Measurements from ENCODE around the gene SMIM38.

The SMIM38 gene

DNA sequence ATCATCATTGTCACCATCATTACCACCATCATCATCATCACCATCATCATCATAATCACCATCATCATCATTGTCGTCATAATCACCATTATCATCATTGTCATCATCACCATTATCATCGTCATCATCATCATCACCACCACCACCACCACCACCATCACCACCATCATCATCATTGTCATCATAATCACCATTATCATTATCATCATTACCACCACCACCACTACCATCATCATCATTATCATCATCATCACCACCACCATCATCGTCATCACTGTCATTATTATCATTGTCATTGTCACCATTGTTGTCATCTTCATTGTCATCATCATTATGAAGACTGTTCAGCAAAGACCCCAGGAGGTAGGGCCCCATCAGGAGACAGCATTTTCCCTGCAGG is 33.3 kb downstream of the SMIM38 start:
- Mint-ChIP-seq H3K4me1 (ENCODE audit: low read depth) (no peaks in the 10 kb centered on the region), H3K4me3 (no peak overlapping the region), H3K36me3 (ENCODE audit: low read depth) (no peaks in the 10 kb centered on the region), H3K27me3 (no peaks in the 10 kb centered on the region), H3K9me3 (peaks cover 9% of the 10 kb centered on the region), H3K27ac (no peak overlapping the region)

DNA sequence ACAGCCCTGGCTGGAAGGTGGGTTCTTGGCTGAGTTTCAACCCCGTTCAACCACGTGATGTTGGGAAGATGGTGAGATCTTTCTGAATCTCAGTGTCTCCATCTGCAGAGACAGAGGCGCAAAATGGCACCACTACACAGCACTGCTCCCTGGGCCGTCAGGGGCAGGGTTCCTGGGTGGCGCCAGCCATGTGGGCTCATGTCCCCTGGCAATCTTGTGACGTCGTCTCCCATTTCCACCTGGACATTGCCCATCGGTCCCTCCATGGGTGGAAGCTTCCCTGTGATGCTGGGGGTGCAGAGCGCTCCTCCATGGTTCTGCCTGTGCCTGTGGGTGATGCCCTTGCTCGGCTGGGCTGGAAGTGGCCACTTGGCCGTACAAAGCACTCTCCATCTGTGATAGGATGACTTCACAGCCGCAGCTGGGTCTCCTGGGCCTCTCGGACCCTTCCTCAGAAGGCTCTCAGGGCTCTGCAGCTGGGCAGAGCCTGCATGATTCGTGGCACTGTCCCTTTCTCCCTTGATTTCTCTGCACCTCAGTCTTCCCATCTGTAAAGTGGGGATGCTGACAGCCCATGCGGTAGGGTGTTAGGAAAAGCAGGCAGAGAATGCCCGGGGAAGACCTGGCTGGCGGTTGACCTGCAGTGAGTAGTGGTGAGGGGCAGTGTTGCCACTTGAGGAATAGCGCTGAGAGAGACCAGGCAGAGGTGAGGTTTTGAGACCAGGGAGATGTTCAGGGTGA is 35.2 kb downstream of the SMIM38 start:
- peaks cover 18% of the 10 kb centered on the region for H3K9me3 Mint-ChIP-seq
- H3K36me3 Mint-ChIP-seq (ENCODE audit: low read depth): no peaks in the 10 kb centered on the region
- H3K27ac Mint-ChIP-seq: no peak overlapping the region
- no peak overlapping the region for H3K4me3 Mint-ChIP-seq
- H3K4me1 Mint-ChIP-seq (ENCODE audit: low read depth): no peaks in the 10 kb centered on the region
- H3K27me3 Mint-ChIP-seq: no peaks in the 10 kb centered on the region

DNA sequence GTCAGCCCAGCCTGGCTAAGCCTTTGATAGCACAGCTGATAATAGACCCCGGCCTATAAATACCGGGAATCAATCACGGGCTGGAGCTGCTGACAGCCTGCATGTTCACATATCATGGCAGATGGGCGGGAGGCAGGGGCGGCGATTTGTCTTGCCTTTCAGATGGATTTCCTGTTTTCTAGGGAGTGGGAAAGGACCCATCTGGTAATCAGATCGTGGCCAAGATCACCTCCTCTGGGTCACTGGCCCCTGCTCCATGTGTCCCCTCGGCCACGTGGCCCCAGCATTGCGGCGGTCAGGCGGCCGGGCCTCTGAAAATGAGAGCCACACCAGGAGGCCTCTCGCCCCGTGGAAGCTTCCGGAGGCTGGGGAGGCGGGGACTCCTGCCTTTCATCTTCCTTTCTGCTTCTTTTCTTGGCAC is 36.6 kb downstream of the SMIM38 start:
- Mint-ChIP-seq H3K27me3 (no peaks in the 10 kb centered on the region), H3K4me3 (no peak overlapping the region), H3K9me3 (peaks cover 18% of the 10 kb centered on the region), H3K36me3 (ENCODE audit: low read depth) (no peaks in the 10 kb centered on the region), H3K4me1 (ENCODE audit: low read depth) (no peaks in the 10 kb centered on the region), H3K27ac (no peak overlapping the region)

DNA sequence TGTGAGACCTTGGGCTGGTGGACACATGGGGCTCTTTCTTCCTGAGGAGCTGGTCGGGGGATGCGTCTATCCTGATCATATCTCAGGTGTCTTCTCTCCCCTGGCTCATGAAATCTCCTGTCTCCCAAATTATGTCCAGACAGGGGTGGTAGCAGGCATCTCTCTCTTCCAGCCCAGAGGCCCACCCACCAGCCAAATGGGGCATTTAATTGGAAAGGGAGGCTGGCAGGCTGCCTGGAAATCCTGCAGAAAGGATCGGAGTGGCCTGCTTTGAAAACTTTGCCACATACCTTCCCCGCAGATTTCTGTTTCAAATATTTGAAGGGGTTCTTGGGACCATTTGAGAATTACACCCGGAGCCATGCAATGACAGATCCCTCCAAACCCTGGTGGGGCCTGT is 37.4 kb downstream of the SMIM38 start:
- peaks cover 18% of the 10 kb centered on the region for H3K9me3 Mint-ChIP-seq
- H3K4me1 Mint-ChIP-seq (ENCODE audit: low read depth): no peaks in the 10 kb centered on the region
- H3K36me3 Mint-ChIP-seq (ENCODE audit: low read depth): no peaks in the 10 kb centered on the region
- H3K27me3 Mint-ChIP-seq: no peaks in the 10 kb centered on the region
- H3K27ac Mint-ChIP-seq: no peak overlapping the region
- no peak overlapping the region for H3K4me3 Mint-ChIP-seq

DNA sequence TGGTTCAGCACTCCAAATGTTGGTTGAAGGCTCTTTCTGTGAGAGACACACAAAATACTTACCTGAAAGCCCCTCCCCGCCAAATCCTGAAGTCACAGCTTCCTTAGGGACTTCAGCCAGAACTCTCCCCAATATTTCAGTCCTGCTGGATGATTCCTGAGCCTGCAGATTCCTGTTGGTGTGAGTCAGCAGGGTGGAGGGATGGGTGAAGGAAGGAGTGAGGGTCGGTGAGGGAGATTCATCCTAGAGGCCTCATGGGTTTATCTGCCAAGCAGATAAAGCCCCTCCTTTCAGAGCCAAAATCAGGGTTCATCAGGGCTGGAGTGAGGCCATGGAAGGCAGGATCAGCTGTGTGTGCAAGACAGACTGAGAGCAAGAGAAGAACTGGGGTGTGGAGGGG is 37.9 kb downstream of the SMIM38 start:
- Mint-ChIP-seq H3K27me3 (peaks cover 1% of the 10 kb centered on the region), H3K9me3 (peaks cover 18% of the 10 kb centered on the region)

DNA sequence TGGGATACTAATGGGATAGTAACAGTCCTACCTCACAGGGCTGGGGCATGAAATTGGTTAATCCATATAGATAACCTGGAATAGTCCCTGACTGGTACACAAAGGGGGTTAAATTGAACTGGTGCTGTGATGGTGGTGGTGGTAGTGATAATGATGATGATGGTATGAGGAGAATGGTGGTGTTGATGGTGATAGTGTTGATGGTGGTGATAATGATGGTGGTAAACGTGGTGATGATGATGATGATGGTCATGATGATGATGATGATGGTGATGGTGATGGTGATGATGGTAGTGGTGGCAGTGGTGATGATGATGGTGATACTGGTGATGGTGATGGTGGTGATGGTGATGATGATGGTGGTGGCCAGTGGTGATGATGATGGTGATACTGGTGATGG is 38.7 kb downstream of the SMIM38 start:
- Mint-ChIP-seq H3K27me3 (peaks cover 5% of the 10 kb centered on the region), H3K4me1 (ENCODE audit: low read depth) (no peaks in the 10 kb centered on the region), H3K36me3 (ENCODE audit: low read depth) (no peaks in the 10 kb centered on the region), H3K4me3 (no peak overlapping the region), H3K27ac (no peak overlapping the region), H3K9me3 (peaks cover 12% of the 10 kb centered on the region)

More for the DNA sequence above, 37.9 kb downstream of the SMIM38 start:
- H3K4me3 Mint-ChIP-seq: no peak overlapping the region
- H3K36me3 Mint-ChIP-seq (ENCODE audit: low read depth): no peaks in the 10 kb centered on the region
- H3K4me1 Mint-ChIP-seq (ENCODE audit: low read depth): no peaks in the 10 kb centered on the region
- H3K27ac Mint-ChIP-seq: no peak overlapping the region

DNA sequence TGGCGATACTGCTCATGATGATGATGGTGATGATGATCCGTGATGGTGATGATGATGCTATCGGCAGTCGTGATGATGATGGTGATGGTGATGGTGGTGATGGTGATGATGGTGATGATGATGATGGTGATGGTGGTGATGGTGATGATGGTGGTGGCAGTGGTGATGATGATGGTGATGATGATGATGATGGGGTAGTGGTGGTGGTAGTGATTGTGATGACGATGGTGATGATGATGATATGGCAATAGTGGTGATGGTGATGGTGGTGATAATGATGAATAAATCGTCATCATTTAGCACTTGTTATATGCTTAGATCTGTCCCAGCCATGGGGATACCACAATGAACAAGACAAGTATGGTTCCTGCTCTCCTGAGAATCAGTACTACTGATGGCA is 39.2 kb downstream of the SMIM38 start:
- Mint-ChIP-seq H3K27me3 (peaks cover 5% of the 10 kb centered on the region), H3K4me1 (ENCODE audit: low read depth) (no peaks in the 10 kb centered on the region), H3K36me3 (ENCODE audit: low read depth) (no peaks in the 10 kb centered on the region), H3K27ac (no peak overlapping the region), H3K4me3 (no peak overlapping the region), H3K9me3 (peaks cover 9% of the 10 kb centered on the region)

DNA sequence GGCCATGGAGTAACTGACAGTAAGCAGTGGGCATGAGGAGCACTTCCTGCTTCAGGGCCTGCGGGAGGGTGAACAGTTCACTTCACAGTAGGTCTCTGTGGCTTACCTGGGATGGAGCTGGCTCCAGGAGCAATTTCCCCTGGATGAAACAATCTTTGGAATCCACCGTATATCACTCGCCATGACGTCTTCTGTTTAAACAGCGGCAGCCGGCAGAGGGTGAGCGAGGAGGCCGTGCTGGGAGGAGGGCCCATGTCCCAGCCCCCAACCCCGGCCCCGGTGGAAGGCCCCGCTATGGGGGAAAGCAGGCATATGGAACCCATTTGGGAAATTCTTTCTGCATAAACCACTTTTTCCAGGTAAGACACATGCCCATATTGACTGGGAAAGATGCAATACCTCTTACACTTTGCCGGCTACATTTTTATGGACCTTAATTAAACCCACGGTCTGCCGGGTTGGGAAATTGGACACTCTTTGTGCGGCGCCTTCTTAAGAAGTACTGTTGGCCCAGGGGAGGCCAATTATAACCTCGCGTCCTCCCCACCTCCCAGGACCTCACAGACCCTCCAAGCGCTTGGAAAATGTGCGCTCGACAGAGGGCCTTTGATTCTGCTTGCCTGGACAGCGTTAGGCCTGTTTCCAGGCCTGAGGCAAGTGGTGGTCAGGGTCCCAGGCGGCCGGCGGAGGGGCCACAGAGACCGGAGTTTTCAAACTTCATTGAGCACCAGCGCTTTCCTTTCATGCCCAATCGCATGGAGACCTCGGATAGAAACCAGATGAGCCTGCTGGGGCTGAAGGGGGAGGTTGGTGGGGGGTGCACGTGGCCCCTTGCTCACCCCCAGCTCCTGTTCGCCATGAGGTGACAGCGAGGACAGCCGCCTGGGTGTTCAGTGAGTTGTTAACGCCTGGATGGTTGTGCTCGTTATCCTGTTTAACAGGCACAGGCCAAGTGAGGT is 40.4 kb downstream of the SMIM38 start:
- Mint-ChIP-seq H3K27me3 (peaks cover 5% of the 10 kb centered on the region), H3K36me3 (ENCODE audit: low read depth) (no peaks in the 10 kb centered on the region), H3K27ac (no peak overlapping the region), H3K4me1 (ENCODE audit: low read depth) (no peaks in the 10 kb centered on the region), H3K4me3 (no peak overlapping the region), H3K9me3 (peaks cover 9% of the 10 kb centered on the region)

DNA sequence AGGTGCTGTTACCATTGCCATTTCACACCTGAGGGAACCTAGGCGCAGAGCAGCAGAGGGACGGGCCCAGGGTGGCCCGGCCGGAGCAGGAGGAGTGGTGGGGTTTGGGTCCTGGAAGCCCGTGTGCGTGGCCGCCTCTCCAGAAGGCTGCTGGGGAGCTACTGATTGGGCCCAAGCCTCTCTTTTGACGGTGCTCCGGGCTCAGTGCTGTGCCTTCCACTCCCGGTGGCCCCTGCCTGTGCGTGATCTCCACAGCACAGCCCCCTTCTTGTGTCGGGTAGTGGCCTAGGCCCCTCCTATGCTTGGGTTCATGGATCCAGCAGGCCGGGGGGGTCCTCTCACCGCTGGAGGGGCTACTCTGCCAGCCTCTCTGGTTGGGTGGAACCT is 41.0 kb downstream of the SMIM38 start:
- Mint-ChIP-seq H3K9me3 (peaks cover 9% of the 10 kb centered on the region), H3K36me3 (ENCODE audit: low read depth) (no peaks in the 10 kb centered on the region), H3K27ac (no peak overlapping the region), H3K4me3 (no peak overlapping the region), H3K27me3 (peaks cover 5% of the 10 kb centered on the region), H3K4me1 (ENCODE audit: low read depth) (no peaks in the 10 kb centered on the region)

DNA sequence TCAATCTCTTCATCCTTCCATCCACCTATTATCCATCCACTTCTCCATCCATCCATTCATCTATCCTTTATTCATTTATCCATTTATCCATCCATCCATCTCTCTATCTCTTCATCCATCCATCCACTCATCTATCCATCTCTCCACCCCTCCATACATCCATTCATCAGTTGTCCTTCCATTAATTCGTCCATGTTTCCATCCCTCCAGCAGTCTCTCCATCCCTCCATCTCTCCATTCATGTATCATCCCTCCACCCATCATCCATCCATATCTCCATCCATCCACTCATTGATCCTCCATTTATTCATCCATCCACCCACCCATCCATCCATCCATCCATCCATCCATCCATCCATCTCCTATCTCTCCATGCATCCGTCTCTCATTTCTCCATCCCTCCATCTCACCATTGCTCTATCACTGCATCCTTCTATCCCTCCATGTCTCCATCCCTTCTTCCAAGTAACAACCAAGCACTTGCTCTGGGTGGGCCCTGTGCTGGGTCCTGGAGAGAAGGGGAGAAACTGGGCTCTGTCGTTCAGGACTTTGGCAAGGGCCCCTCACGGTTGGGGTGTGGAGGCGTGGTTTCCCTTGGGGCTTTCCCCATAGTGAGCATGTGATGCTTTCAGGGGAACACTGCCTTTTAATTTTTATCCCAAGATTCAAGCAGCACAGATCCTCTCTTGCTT is 43.3 kb downstream of the SMIM38 start:
- peaks cover 9% of the 10 kb centered on the region for H3K9me3 Mint-ChIP-seq
- H3K4me1 Mint-ChIP-seq (ENCODE audit: low read depth): no peaks in the 10 kb centered on the region
- no peak overlapping the region for H3K4me3 Mint-ChIP-seq
- H3K36me3 Mint-ChIP-seq (ENCODE audit: low read depth): no peaks in the 10 kb centered on the region
- peaks cover 5% of the 10 kb centered on the region for H3K27me3 Mint-ChIP-seq
- H3K27ac Mint-ChIP-seq: no peak overlapping the region

DNA sequence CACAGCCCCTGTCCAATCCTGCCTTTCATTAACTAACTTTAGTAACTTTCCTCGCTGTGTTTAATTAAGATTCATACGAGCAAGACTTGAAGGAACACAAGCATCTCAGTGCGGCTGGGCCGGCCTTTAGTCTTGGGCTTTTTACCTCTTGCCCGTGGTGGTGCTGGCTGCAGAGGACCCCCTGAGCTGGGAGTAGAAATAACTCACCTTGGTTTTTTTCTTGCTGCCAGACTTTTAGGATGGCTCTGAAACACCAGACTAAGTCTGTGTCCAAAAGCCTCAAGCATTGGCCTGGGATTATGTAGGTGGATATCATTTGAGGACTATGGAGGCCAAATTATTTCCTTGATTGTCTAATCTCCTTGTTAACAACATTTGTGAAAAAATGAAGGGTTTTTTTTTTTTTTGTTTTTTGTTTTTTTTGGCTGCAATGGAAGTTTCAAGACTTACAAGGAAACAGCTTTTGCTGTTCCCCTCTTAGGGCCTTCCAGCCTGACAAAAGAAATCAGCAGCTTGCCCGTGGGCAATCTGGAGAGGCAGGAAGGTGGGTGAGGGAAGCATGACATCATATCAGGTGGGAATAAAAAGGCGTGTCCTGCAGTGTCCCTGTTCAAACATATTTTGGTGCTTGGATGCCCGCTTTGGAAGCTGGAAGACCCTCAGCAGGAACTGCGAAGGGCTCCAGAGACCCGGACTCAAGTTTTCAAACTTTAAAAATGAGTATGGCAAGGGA is 44.0 kb downstream of the SMIM38 start:
- H3K36me3 Mint-ChIP-seq (ENCODE audit: low read depth): no peaks in the 10 kb centered on the region
- peaks cover 5% of the 10 kb centered on the region for H3K27me3 Mint-ChIP-seq

DNA sequence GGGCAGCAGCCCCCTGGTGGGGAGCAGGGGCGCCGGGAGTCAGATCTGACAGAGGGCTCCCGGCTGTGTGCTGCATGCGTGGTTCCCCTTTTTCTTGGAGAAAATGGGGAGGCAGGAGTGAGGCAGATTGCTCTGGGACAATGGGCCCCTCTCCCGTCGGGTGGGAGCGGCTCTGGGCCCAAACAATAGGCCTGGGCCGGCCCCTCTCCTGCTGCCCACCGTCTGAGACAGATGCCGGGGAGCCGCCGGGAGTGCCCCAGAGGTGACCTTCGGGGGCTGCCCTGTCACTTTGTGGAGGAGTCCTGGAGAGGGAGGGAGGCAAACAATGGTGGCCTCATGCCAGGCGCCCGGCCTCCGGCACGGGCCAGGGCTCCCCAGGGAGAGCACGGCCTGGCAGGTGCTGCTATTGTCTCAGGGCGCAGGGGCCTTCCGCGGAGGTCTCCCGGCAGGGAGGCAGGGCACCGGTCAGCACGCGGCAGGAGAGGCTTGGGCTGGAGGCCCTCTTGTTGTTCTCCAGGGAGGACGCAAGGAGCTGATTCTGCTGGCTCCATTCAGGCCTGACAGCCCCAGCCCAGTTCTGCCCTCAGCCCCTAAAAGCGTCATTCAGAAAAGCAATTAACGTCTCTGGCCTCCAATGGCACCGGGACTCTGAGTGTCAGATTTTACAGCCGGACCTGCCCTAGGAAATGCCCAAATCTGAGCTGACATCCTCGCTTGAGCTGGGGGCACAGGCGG is 44.8 kb downstream of the SMIM38 start:
- H3K36me3 Mint-ChIP-seq (ENCODE audit: low read depth): no peaks in the 10 kb centered on the region
- H3K4me1 Mint-ChIP-seq (ENCODE audit: low read depth): no peaks in the 10 kb centered on the region
- peaks cover 5% of the 10 kb centered on the region for H3K27me3 Mint-ChIP-seq
- no peak overlapping the region for H3K27ac Mint-ChIP-seq
- no peaks in the 10 kb centered on the region for H3K9me3 Mint-ChIP-seq
- no peak overlapping the region for H3K4me3 Mint-ChIP-seq

More for the DNA sequence above, 44.0 kb downstream of the SMIM38 start:
- Mint-ChIP-seq H3K9me3 (peaks cover 4% of the 10 kb centered on the region), H3K4me1 (ENCODE audit: low read depth) (no peaks in the 10 kb centered on the region), H3K4me3 (no peak overlapping the region), H3K27ac (no peak overlapping the region)

DNA sequence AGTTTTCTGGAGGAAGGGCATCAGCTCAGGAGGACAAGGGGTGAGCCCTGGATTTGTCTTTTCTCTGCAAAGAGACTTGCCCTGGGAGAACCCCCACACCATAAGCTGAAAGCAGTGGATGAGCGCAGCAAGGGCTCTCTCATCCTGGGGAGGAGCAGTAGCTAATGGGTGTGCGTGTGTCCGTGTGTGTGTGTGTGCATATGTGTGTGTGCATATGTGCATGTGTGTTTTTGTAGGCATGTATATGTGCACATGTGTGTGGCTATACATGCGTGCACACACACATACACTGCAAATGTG is 45.3 kb downstream of the SMIM38 start:
- Mint-ChIP-seq H3K27ac (no peak overlapping the region), H3K4me3 (no peak overlapping the region), H3K9me3 (no peaks in the 10 kb centered on the region), H3K36me3 (ENCODE audit: low read depth) (no peaks in the 10 kb centered on the region), H3K27me3 (peaks cover 5% of the 10 kb centered on the region), H3K4me1 (ENCODE audit: low read depth) (no peaks in the 10 kb centered on the region)

DNA sequence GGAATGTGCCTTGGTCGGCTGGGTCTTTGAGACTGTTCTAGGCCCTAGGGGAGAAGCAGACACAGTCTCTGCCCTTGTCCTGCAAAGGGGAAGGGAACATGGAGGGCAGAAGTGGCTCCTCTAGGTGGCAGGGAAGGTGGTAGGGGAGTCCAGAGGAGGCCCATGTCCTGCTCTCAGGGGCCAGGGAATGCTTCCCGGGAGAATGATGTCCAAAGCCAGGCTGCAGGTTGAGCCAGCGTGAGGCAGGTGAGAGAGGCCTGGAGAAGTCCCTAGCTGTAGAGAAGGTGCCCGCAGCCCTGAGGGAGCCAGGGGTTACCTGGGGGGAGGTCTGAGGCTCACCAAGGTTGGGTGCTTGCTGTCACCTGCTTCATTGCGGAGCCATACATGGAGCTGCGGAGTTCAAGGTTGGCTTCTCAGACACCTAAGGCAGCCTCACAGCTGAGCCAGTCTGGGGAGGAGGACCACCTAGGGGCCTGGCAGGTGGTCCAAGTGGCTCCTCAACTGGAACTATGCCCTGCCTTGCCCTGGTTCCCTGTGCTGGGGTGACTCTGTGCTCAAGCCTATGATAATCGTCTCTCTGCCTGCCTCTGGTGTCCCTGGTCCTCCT is 46.1 kb downstream of the SMIM38 start:
- Mint-ChIP-seq H3K9me3 (no peaks in the 10 kb centered on the region), H3K36me3 (ENCODE audit: low read depth) (no peaks in the 10 kb centered on the region), H3K27me3 (peaks cover 5% of the 10 kb centered on the region), H3K4me3 (no peak overlapping the region), H3K27ac (no peak overlapping the region), H3K4me1 (ENCODE audit: low read depth) (no peaks in the 10 kb centered on the region)

Measured in stimulated activated naive CD8-positive, alpha-beta T cell treated with anti-CD3 and anti-CD28 coated beads, Interleukin-15, Interleukin-2, amounts not matched to agents 100 ng/mL and 50 ng/mL, for 24 hours (primary cell).